Epidermal melanocyte (primary cell): ENCODE measurements around the gene GCC1.
A peak's percentile ranks its signal among the peaks of the same experiment; 100 is the strongest.

Experiments
- DNase-seq: peaks from one replicate; pipeline ENCODE4 v3.0.0; 2011; ENCODE audit warnings: low spot score; ENCODE audit not compliant: insufficient read length

GCC1 gene

GRCh38 chr7:127585044-127585953 lies at the start of gene GCC1:
Gene GCC1, minus strand, starts transcription at chr7:127585596. Its CDS starts 414 bp downstream, at chr7:127585182.
- DNase-seq: peak; percentile 87

GRCh38 chr7:127632276-127632910 lies 47.0 kb upstream of the GCC1 start:
- no peak for DNase-seq

- DNase-seq: no peak
Observed at GRCh38 chr7:127629268-127629854, 44.0 kb upstream of the GCC1 start.

- DNase-seq: no peak
Observed at GRCh38 chr7:127628445-127628844, 43.0 kb upstream of the GCC1 start.

GRCh38 chr7:127625331-127625730 lies 39.9 kb upstream of the GCC1 start:
- DNase-seq: no peak

GRCh38 chr7:127620406-127621233 lies 35.2 kb upstream of the GCC1 start:
- DNase-seq: no peak

- no peak for DNase-seq
Observed at GRCh38 chr7:127619681-127620405, 34.4 kb upstream of the GCC1 start.

- DNase-seq: no peak
Observed at GRCh38 chr7:127618775-127619174, 33.4 kb upstream of the GCC1 start.

GRCh38 chr7:127618042-127618441 lies 32.6 kb upstream of the GCC1 start, which contains the start of gene PAX4:
Gene PAX4, minus strand, starts transcription at chr7:127618142. Its CDS starts 2,214 bp downstream, at chr7:127615928.
- DNase-seq: no peak

GRCh38 chr7:127616724-127617123 lies 31.3 kb upstream of the GCC1 start:
- no peak for DNase-seq

- no peak for DNase-seq
Observed at GRCh38 chr7:127612263-127612662, 26.9 kb upstream of the GCC1 start.

GRCh38 chr7:127609297-127609696 lies 23.9 kb upstream of the GCC1 start:
- no peak for DNase-seq

GRCh38 chr7:127608446-127608845 lies 23.1 kb upstream of the GCC1 start:
- no peak for DNase-seq

GRCh38 chr7:127600885-127601284 lies 15.5 kb upstream of the GCC1 start:
- peak; percentile 72 for DNase-seq

- peak; percentile 6 for DNase-seq
Observed at GRCh38 chr7:127598318-127598717, 12.9 kb upstream of the GCC1 start.

GRCh38 chr7:127595737-127596136 lies 10.3 kb upstream of the GCC1 start:
- no peak for DNase-seq

GRCh38 chr7:127594490-127594889 lies 9.1 kb upstream of the GCC1 start:
- DNase-seq: peak; percentile 8

GRCh38 chr7:127592550-127592949 lies 7.2 kb upstream of the GCC1 start:
- no peak for DNase-seq

- peak; percentile 1 for DNase-seq
Observed at GRCh38 chr7:127591591-127591990, 6.2 kb upstream of the GCC1 start.

GRCh38 chr7:127591189-127591588 lies 5.8 kb upstream of the GCC1 start:
- no peak for DNase-seq

GRCh38 chr7:127589896-127590295 lies 4.5 kb upstream of the GCC1 start:
- no peak for DNase-seq
